NCI-H82 treated with DMSO at 0.1 percent for 48 hours (cell line): ENCODE results near the gene HSPA1B.
"Not testable (repeated sequence)": the region's sequence is repeated elsewhere in the genome, so short reads cannot be mapped to it uniquely, and the experiment has no call there.

Source experiments
- DNase-seq: peaks from one replicate; lab custom pipeline; 2025; ENCODE audit not compliant: unreplicated experiment; lab: John Stamatoyannopoulos, UW

HSPA1B gene

DNA sequence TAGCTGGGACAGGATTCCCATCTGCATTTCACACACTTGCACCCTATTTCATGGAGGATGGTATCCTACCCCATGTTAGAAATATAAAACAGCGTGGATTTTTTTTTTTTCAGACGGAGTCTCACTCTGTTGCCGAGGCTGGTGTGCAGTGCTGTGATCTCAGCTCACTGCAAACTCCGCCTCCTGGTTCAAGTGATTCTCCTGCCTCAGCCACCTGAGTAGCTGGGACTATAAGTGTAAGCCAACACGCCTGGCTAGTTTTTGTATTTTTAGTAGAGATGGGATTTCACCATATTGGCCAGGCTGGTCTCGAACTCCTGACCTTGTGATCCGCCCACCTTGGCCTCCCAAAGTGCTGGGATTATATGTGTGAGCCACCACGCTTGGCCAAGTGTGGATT is 30.2 kb downstream of the HSPA1B start:
- not testable (repeated sequence) for DNase-seq

DNA sequence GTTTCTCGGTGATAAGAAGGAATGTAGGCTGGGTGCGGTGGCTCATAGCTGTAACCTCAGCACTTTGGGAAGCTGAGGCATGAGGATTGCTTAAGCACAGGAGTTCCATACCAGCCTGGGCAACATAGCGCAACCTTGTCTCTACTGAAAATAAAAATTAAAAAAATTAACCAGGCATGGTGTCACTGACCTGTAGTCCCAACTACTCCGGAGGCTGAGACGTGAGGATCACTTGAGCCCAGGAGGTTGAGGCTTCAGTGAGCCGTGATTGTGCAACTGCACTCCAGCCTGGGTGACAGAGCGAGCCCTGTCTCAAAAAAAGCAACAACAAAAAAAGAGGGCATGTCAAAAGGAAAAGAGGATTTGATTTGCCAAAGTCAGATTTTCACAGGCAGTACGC is 31.2 kb downstream of the HSPA1B start:
- no peak for DNase-seq

DNA sequence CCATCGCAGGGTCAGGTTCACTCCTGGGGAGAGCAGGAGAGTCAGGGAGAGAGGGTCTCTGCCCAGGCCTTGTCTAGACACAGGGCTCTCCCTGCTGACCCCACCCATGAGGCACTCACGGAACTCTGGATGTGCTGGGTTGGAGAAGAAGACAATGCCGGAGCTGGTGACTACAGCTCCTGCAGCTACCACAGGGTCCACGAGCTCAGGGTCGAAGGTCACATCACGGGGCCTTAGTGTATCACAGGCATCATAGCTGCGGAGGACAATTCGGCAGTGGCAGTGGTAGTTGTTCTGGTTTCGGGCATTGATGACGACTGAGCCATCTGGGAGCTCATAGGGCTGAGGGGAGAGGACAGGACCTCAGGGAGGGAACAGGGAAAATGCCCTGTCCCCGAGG is 32.4 kb downstream of the HSPA1B start:
- DNase-seq, result no peak

DNA sequence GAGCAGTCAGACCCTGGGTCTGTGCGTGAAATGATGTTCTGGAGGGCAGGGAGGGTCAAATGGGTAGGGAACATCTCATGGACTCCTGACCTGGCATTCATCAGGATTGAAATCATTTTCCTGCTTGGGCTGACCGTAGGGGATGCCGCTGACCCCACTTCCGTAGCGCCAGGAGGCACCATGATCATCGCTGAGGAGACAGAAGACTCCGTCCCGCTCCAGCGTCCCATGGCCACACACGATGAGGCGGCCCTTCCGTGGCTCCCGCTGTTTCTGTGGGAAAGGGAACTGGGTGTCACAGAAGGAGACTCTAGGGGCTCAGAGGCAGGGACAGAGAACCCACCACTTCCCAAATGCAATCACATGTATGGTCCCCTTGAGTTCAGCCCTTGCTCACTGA is 32.8 kb downstream of the HSPA1B start:
- no peak for DNase-seq

DNA sequence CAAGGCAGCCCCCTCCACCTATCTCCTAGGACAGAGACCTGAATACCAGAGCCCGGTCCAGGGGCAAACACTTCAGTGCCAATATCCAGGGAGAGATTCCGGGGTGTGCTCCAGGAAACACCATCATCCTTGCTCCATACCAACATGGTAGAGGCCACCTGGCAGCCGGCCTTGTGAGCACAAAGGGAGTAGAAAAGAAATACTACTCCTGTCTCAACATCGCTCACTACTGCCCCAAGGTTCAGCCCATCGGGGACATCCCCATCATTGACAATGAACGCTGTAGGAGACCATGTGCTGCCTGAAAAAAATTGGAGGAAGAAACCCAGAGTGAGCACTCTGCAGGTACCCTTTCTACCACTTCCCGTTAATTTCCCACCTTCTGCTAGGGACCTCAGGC is 33.6 kb downstream of the HSPA1B start:
- no peak for DNase-seq

DNA sequence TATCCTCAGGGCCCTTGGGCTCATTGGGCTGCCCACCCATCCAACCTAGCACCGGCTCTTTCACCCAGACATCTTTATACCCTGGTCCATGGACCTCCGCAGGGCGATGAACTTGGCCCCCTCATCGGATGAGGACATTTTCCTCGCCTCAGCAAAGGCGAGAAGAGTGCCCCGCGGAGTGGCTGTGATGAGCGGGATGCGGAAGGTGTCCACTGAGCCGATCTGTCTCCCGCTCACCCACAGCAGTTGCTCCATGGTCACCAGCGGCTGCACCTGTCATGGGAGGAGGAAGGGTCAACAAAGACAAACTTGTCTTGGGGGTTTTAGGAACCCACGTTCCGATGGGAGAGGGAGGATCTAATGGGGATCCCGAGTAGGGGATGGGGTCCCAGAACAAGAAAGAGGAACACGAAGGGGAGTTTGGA is 34.4 kb downstream of the HSPA1B start:
- DNase-seq, result no peak

DNA sequence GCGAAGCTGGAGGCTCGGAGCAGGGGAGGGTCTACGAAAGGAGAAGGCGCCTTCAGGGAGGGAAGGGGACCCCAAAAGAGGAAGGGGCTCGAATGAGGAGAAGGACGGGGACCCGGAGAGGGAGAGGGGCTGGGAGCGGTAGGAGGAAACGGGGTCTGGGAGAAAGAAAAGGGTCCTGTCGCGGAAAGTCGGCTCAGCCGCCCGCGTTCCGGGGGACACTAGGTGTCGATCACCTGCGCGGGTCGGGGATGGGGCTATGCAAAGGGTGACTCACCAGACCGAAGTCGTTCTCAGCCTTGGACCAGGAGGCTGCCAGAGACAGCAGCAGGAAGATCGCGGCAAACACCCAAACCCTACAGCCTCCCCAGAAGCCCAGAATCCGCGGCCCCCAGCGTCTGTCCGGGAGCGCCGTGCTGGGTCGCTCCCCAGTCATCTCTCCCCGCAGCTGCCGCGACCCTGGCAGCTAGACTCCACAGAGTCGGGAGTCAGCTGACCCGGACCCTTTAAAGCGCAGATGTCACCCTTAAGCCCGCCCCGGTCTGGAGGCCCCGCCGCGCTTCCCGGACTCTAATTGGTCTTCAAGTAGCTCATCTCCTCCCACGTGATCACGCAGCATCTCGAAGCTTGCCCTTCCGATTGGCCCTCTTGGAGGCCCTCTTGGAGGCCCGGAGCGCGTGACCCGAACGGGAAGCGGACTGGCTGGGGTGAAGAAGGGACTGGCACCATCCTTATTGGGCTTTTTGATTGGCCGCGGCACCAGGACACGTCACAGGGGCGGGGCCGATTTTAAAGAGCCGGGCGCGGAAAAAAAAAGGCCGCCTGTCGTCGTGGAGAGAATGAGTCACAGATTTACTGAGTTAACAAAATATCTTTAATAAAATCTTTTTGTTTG is 35.1 kb downstream of the HSPA1B start, which contains the start of gene NEU1:
Gene NEU1, minus strand, starts transcription at position 478 of the 892 bp plus-strand sequence. Its CDS starts 45 bp downstream, at position 433.
- DNase-seq, result peak; percentile 100

DNA sequence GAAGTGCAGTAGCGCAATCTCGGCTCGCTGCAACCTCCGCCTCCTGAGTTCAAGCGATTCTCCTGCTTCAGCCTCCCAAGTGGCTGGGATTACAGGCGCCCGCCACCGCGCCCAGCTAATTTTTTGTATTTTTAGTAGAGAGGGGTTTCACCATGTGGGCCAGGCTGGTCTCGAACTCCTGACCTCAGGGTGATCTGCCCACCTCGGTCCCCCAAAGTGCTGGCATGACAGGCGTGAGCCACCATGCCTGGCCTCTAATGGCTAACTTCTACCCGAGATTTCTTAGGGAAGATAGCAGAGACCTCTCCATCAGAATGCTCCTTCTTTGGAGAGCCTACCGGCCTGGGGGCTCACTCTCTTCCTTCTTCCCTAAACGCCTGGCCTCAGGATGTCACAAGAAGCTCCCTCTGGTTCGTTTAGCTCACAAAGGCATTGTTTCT is 36.6 kb downstream of the HSPA1B start:
- not testable (repeated sequence) for DNase-seq

DNA sequence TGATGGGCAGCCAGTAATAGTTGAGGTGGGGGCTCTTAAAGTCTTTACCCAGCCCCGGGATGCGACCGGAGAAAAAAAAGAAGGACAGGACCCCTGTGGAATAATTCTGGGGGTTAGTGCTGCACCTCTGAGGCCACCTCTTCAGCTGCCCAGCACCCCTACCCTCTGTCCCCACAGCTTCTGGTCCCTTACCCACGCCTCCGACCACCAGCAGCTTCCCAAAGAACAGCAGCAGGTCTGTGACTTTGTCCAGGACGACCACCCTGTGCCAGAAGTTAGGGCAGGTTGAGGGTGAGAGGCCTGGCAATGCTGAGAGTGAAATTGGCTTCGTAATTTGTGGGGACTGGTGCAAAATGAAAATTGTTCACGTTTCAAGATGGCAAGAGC is 37.3 kb downstream of the HSPA1B start:
- DNase-seq, result no peak

DNA sequence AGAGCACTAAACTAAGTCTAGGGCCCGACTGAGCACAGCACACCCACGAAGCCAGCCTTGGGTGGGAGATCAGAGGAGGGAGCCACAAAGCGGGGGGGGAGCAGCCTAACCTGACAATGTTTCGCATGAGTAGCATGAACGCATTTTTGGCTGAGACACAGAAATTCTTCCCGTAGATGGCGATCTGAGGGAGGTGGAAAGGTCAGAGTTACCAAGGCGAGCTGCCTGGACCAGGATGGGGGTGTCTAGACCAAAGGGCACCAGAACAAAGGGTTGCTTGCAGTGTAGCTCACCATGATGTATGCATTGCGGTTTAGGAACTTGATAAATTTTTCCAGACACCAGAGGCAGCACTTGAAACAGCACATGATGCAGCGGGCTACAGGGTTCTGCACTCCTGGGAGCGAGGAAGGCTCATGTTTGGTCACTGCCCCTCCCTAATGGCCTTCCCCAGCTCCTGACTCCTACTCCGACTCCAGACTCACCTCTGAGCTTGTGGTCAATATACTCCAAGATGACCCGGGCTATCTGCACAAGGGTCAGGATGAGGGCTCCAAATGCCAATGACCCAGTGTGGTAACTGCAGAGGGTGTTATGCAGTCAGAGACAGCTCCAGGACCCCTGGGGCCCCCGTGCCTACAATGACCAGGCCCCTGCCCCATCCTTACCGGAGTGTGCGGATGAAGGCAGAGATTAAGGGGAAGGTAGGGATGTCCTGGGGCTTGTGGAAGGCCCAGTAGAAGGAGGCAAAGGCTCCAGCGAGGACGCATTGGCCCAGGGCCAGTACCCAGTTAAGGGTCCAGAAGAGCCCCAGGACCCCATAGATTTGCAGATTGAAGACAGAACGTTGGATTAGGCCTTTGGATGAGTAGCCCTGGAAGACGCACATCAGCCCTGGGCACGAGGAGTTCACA is 37.9 kb downstream of the HSPA1B start:
- no peak for DNase-seq

DNA sequence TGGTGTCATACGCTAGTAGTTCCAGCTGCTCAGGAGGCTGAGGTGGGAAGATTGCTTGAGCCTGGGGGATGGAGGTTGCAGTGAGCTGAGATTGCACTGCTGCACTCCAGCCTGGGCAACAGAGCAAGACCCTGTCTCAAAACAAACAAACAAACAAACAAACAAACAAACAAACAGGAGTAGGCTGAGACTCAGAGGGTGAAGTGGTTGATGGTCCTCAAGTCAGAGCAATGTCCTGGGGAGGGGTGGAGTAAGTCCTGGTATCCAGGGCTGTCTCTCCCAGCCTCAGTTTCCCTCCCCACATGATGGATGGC is 41.1 kb downstream of the HSPA1B start:
- not testable (repeated sequence) for DNase-seq

DNA sequence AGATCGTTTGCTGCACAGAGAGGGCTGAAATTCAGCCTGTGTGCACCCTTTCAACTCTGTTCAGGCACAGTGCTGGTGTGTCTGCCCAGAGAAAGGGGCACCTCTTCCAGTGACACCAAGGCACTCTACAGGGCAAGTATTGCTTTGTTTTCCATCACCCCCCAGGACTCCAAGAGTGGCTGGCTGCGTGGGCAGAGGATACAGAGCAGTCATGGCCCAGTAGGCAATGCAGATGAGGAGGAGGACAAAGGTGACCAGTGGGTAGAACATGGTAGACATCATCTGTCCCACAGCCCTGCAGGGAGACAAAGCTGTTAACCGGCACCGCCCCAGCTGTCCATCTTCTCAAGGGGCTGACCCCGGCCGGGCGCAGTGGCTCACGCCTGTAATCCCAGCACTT is 41.8 kb downstream of the HSPA1B start:
- no peak for DNase-seq

DNA sequence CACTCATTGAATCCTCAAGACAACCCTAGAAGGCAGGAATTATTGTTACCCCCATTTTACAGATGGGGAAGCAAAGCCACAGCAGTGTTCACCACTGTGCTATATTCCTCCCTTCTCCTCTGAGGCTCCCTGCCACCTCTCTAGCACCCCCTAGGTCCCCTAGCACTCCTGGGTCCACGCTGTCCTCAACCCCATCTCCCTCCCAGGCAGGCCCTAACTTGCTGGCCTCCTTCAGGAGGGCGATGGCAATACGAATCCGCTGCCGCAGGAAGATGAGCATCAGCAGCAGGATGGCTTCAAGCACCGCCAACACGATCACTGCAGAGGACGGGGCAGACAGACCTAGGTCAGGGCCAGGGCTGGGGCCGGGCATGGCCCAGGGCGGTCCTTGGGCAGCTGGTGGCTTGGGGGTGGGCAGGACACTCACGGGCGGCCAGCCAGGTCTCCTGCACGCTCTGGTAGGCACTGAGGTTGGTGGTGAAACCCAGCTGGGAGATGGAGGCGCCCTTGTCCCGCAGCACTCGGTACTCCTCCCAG is 42.9 kb downstream of the HSPA1B start:
- no peak for DNase-seq

DNA sequence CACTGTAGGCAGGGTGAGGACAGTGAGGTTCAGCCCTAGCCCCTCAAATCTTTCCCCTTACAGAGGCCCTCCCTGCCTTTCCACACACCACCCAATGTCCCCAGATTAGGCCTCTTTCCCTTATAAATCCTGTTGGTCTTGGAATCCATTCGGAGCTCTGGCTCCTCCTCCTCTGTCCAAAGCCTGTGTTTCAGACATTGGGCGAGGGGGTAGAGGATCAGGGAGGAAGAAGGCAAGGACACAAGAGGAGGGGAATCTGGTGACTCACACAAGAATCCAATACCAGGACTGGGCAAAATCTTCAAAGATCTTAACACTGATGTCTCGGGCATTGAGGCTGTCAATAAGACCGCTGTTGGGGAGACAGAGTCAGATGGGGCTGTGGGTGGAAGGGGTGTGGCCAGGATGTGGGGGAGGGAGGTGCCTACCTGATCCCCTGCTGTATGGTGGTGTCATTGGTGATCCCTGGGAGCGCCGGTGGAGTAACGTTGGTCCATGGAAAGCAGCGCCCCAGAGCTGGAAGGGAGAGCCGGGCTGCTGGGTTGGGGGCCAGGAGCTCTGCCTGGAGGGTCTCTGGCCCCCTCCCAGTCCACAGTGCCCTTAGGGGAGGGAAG is 43.6 kb downstream of the HSPA1B start:
- no peak for DNase-seq

DNA sequence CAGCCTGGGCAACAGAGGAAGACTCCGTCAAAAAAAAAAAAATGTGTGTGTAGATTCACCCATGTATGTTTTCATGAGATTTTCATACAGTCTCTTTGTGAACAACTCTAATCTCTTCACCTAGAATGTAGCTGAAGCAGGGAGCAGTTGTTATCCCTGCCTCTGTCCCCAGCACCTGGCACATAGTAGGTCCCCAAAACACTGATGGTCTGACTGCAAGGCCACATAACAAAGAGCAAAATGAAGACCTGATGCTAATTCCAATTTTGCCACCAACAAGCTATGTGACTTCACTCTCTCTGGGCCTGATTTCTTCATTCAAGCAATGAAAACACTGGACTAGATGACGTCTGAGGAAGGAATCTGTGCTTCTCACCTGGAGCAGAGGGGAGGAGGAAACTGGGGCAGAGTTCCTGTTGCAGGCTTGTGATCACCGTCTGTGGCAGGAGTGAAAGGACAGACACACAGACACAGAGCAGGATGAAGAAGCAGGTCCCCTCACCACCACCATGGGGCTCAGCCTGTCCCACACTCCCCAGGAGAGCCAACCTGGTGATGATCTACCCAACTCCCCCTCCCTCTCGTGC is 46.6 kb downstream of the HSPA1B start:
- no peak for DNase-seq

DNA sequence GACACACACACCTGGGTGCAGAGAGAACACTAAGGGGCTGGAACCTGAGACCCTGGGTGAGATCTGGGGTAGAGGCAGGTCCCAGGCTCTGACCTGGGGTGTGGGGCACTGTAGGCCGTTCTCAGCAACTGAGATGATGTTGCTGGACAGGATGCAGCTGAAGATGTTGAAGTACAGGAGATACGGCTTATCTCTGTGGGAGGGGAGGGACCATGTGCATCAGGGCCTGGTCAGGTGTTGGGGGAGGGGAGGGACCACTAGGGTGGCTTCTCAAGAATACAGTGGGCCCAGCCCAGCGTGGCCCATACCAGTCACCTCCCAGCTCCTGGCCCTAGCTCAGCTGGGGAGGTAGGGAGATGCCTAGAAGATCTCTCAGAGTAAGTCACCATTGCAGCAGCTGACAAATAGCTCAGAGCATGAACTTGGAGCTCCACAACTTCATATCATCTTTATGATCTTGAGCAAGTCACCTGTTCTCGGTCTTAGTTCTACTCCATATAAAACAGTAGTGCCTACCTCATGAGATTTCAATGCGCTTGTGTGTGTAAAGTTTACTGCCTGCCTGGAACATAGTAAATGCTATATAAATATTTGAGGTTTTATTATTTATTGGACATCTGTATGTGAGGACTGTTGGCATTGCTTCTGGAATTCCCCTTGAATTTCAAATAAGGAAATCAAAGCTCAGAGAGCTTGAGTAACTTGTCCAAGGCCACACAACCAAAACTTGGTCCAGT is 47.5 kb downstream of the HSPA1B start:
- no peak for DNase-seq

DNA sequence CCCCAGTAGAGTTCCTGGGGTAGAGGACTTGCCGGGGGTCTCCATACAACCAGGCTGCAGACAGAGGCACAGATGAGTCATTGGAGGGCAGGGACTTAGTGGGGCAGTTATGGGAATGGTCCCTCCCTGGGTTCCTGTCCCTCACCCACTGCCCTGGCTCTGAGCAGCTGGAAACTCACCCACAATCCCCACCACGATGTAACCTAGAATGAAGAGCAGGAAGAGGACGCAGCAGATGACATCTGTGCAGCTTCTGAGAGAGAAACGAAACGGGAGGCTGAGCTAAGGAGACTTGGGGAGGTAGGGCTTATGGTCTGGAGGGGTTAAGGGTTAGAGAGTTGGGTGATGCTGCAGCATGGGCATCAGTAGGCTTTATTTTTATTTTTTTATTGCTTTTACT is 48.3 kb downstream of the HSPA1B start:
- no peak for DNase-seq

DNA sequence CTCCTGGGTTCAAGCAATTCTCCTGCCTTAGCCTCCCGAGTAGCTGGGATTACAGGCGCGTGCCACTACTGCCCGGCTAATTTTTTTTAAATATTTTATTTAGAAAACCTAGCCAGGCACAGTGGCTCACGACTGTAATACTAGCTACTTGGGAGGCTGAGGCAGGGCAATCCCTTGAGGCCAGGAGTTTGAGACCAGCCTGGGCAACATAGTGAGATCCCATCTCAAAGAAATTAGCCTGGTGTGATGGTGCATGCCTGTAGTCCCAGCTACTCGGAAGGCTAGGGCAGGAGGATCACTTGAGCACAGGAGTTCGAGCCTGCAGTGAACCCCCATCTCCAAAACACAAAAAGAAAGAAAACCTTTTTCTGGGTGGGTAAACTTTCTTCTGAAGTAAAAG is 48.8 kb downstream of the HSPA1B start:
- DNase-seq, result no peak

DNA sequence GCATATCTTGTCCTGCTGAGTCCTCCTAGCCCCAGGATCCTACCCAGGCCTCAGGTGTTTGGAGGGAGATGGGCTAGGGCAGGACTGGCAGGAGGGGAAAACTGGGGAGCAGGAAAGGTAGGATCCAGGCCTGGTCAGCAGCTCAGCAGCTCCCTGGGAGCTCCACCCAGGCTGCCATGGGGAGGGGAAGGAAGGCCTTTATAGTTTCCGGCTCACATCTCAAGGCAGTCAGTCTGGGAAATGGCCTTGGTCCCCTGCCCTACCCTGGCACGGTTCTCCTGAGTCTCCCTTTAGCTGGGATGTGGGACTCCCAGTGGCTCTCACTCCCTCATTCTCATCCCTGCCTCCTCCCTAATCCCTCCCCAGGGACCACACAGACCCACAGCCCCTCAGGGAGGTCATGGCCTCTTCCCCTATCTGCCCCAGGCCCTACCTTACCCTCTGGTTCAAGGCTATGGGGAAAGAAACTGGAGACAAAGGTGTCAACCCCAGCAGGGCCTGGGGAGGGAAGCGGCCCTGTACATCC is 49.6 kb downstream of the HSPA1B start:
- no peak for DNase-seq

DNA sequence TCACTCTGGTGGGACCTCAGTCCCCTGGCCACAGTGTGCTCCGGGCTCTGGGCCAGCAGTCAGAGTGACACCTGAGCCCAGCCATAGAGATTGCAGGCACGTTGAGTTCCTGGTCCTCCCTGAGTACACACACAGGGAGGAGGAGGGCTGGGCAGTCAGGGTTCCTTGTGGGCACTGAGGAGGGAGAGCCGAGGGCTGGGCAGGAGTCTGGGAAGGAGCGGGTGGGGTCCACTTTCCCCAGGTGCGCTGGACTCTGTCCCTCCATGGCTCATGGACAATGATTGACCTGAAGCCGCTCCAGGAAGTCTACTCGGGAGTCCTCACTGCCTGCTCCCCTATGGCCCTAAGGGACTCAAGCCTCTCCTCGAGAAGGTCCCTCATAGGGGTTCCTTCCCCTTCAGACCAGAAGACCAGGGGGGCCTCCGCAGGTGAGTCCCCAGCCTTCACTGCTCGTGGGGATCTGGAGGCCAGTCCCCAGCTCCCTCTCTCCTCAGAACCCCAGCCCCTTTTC is 50.2 kb downstream of the HSPA1B start:
- no peak for DNase-seq
